GM12891 (cell line): Measurements from ENCODE around the gene PER2.
"Not testable (repeated sequence)": the region's sequence is repeated elsewhere in the genome, so short reads cannot be mapped to it uniquely, and the experiment has no call there.

Experiments used
- DNase-seq: peaks from one replicate; pipeline ENCODE4 v3.0.0; 2011; ENCODE audit warnings: low spot score; ENCODE audit not compliant: insufficient read length
- FAIRE-seq: peaks from 2 replicates; lab custom pipeline; 2011; peaks lifted over from hg19 to GRCh38; lab: Jason Lieb, UNC
- PAX5 ChIP-seq: IDR thresholded peaks from 2 replicates; pipeline ENCODE4 v1.6.1; 2011; ENCODE audit warnings: low read length, moderate library complexity, mild to moderate bottlenecking; ENCODE audit not compliant: insufficient read depth, severe bottlenecking
- POLR2A ChIP-seq: IDR thresholded peaks from 2 replicates; pipeline ENCODE4 v1.6.1; 2011; ENCODE audit warnings: low read depth, low read length, control low read depth
- POLR2AphosphoS5 ChIP-seq: IDR thresholded peaks from 2 replicates; pipeline ENCODE4 v1.6.1; 2011; ENCODE audit warnings: low read depth, low read length, control low read depth
- POU2F2 ChIP-seq: IDR thresholded peaks from 2 replicates; pipeline ENCODE4 v1.6.1; 2011; ENCODE audit warnings: low read depth, mild to moderate bottlenecking, control low read depth, low read length, moderate library complexity
- SPI1 ChIP-seq: IDR thresholded peaks from 2 replicates; pipeline ENCODE4 v1.6.1; 2011; ENCODE audit warnings: low read depth, low read length, control low read depth
- TAF1 ChIP-seq: IDR thresholded peaks from 2 replicates; pipeline ENCODE4 v1.6.1; 2011; ENCODE audit warnings: low read depth, low read length, control low read depth

The PER2 gene

DNA sequence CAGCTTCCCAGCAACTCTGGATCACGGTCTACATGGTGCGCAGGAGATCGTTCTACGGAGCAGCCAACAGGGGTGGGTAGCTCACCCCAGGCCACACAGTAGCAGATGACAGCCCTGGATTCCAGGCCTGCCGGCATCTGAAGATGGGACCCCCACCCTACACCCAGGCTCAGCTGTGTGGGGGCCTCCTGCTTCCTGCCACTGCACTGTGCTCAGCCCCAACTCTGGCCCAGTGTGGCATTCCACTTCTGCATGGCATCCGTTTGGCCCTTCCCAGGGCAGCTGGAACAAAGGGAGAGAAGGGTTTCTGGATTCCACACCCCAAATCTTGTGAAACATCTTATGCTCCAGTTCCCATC, 9.1 kb downstream of the PER2 start:
- FAIRE-seq (no peak), DNase-seq (no peak)
- TF ChIP-seq POLR2AphosphoS5 = no peak
- no peak for TF ChIP-seq SPI1
- no peak for TF ChIP-seq PAX5
- TF ChIP-seq POLR2A = no peak
- no peak for TF ChIP-seq TAF1
- TF ChIP-seq POU2F2 = no peak

DNA sequence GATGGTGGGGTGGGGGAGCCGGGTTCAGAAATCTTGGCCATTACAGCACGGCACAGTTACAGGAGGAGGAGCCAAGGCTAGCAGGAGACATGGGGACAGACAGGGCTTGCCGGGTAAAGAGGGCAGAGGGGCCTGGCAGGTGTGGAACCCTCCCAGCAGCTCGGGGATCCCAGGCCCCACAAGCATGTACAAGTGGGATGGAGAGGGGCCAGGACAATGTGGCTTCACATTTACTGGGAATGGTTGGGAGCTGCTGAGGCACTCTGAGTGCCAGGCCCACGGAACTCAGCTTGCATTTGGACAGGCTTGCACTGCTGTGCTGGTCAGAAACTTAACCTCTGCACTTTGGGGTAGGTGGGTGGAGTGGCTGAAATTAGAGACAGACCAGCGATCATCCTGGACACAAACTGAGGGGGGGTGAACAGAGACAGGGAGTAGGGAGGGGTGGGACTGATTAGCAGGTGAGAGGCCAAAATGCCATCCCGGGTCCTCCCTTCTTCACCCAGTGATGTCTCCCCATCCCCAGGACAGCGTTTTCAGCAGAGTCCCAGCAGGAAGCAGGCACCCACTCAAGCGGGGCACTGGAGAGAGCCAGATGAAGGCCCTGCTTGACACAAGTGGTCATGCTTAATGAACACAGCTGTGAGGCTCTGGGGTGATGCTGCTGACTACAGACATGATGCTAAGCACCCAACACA, 9.6 kb downstream of the PER2 start:
- DNase-seq = no peak
- no peak for TF ChIP-seq TAF1
- TF ChIP-seq POU2F2 = no peak
- TF ChIP-seq PAX5 = no peak
- TF ChIP-seq POLR2AphosphoS5 = no peak
- FAIRE-seq = no peak

DNA sequence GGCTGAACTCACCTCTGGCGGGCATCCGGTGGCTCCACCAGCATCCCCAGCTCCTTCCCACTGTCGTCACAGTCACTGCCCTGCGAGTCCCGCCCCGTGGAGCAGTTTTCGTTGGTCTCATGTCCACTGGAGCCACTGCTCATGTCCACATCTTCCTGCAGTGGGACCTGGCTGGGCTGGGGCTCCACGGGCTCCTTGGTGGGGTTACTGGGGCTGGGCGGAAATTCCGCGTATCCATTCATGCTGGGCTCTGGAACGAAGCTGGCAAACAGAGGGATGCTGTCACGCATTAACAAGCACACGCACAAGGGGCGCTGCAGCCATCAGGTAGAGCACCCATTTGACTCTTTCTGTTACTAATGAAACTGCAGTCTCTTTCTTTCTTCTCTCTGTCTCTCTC, 10.7 kb downstream of the PER2 start:
- TF ChIP-seq PAX5 = no peak
- DNase-seq (no peak), FAIRE-seq (no peak)

DNA sequence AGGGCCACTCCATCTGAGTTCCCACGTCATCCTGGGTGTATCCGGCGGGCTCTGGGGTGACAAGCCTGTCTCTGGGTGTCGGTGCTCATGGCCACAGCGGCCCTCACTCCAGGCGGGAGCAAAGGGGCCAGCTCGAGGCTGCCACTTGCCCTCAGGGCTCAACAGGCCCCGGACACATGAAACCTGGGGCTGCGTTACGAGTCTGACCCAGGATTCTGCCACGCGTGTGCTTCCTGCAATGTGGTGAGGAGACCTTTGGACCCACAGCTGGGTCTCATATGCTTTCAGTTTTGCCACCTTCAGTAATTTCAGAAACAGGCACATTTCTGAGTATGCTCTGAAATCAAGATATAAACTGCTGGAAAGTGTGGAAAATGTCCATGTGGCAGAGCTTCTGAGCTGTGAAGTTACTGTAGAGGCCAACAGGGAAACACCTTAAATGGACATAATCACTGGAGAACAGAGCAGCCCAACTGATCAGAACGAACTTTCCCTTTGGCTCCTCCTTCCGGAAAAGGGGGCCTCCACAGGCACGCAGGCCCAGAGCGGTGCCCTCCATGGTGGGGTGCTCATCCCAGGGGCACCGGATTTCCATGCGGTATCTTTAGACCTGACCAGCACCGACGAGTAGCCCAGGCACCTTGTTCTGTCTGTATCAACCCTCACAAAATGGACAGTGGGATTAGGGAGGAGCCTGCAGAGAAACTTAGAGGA, 14.1 kb downstream of the PER2 start:
- no peak for DNase-seq
- TF ChIP-seq POU2F2 = no peak
- TF ChIP-seq POLR2A = no peak
- TF ChIP-seq TAF1 = no peak
- TF ChIP-seq PAX5 = no peak
- no peak for FAIRE-seq

DNA sequence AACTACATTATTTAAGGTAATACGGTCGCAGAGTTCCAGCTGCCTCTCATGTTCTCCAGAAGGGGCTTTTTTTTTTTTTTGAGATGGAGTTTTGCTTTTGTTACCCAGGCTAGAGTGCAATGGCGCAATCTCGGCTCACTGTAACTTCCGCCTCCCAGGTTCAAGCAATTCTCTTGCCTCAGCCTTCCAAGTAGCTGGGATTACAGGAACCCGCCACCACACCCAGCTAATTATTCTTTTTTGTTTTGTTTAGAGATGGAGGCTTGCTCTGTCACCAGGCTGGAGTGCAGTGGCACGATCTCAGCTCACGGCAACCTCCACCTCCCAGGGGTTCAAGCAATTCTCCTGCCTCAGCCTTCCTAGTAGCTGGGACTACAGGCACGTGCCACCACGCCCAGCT, 15.0 kb downstream of the PER2 start:
- not testable (repeated sequence) for DNase-seq, FAIRE-seq

DNA sequence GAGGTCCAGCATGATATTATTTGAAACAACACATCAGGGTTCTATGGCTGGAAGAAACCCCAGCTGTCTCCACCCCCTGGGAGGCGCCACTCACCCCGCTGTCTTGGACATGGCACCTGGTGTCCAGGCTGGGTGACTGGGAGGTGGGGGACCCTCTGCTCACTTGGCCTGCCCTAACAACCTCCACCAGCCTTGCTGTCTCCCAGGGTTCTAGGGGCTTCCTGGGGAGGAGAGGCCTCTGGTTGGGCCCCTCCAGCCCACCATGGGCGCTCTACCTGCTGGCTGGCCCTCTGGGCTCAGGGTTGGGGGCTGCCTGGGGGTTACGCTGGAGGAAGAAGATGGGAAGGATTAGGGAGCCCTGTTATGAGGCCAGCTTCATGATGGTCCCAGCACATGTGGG, 16.3 kb downstream of the PER2 start:
- DNase-seq = no peak
- FAIRE-seq = no peak
- TF ChIP-seq TAF1 = no peak
- TF ChIP-seq PAX5 = no peak
- TF ChIP-seq POU2F2 = no peak
- TF ChIP-seq POLR2AphosphoS5 = no peak
- TF ChIP-seq SPI1 = no peak
- no peak for TF ChIP-seq POLR2A

DNA sequence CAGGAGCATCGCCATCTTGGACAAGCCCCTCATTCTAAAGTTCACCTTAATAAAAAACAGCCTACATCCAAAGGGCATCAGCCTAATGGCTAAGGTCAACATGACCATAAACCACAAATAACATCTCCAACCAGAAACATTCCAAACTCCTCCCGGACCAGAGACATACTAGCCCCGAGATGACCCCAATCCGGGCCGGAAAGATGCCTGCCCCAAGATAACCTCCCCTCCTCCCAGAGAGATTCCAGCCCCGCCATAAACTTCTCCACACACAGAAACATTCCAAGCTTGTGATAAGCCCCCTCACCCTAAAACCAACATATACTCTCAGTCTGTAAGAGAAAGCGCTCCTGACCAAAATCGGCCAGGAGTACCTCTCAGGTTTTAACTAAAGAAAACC, 16.7 kb downstream of the PER2 start:
- FAIRE-seq = not testable (repeated sequence)

DNA sequence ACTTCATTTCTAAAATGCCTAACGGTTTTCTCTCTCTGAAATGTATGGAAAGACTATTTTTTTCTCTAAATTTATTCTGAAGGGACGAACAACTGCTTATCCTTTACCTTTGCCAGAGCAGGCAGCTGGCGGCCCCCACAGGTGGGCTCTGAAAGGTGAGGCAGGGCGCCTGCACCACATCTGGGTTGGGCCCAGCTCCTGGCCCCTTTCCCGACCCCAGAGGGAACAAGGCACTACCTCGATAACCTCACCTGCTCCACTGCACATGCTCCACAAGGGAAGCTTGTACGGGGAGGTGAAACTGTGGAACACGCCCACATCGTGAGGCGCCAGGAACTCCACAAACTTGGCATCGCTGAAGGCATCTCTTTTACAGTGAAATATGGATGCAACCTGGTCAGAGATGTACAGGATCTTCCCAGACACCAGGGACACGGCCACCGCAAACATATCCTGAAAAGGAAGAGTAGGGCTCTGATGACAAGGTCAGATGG, 17.3 kb downstream of the PER2 start:
- TF ChIP-seq POLR2A (no peak), PAX5 (no peak), SPI1 (no peak), POLR2AphosphoS5 (no peak), TAF1 (no peak), POU2F2 (no peak)
- FAIRE-seq = no peak
- no peak for DNase-seq

More for the DNA sequence above, 16.7 kb downstream of the PER2 start:
- DNase-seq = not testable (repeated sequence)

DNA sequence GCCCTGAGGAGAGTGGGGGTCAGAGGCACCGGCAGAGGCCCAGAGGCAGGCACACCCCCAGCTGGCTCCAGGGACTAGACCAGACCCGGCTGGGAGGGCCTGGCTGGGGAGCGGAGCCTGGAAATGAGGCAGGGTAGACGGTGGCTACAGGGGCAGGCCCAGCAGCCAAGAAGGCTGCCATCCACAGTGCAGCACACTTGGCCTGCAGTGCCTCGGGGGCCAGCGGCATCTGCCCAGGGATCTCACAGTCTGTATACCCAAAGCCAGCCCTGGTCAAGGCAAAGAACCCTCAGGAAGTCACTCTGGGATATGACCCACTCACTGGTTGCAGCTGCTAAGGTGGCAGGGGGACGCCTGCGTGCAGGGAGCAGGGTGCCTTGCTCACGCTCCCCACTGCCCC, 17.8 kb downstream of the PER2 start:
- FAIRE-seq = no peak
- no peak for DNase-seq
- TF ChIP-seq POLR2AphosphoS5 (no peak), TAF1 (no peak), SPI1 (no peak), PAX5 (no peak), POLR2A (no peak), POU2F2 (no peak)

DNA sequence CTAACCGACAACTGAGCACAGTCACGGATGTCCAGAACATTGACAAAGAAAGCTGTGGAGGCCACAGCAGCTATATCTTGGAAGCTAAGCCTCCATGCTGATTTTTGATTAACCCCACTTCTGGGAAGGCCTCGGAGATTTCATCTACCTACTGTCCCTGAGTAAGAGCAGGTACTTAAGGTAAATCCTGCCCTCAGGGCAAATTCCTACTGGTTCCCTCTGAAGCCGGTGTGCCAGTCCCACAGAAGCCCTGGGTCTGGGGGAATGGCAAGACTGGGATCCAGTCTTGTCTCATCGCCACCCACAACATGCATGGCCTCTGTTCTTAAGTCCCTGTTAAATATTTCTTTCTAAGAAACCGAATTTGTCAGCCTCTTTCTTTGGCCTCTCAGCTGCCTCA, 18.7 kb downstream of the PER2 start:
- no peak for FAIRE-seq
- no peak for DNase-seq
- TF ChIP-seq PAX5 (no peak), POU2F2 (no peak), POLR2AphosphoS5 (no peak)
